ENCODE measurements around the gene UNCX.

DNA sequence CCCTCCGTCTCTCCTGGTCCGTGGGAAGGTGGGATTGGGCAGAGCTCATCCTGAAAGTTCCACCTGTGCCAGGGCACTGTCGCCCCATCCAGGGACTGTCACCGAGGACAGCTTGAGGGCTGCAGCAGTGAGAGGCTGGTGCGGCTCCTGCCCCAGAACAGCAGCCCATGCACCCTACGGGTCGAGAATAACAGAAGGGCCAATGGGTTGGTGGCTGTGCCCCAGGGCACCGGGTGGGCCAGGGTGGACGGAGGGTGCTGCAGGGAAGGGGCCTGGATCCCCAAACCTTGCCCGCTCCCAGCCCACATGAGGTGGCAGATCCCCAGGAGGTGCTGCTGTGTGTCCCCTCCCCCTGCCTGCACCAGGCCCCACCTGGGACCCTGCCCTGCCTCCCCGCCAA is 23.9 kb downstream of the UNCX start:
- TF ChIP-seq CTCF (IDR thresholded peaks at IDR 0.05), result no peak
- TF ChIP-seq POLR2A (IDR thresholded peaks at IDR 0.05), result no peak

All from lower leg skin (tissue), 3 donors.